GM21526 (cell line): Measurements from ENCODE around the gene SEMA6A.

ENCODE experiments used
- ATAC-seq: cut with Tn5 transposase; IDR thresholded peaks from one replicate; pipeline ENCODE4 v1.9.1; 2021; ENCODE audit warnings: moderate library complexity; ENCODE audit not compliant: unreplicated experiment, low FRiP score

The SEMA6A gene

GRCh38 chr5:116415182-116415581 lies 159.4 kb downstream of the SEMA6A start:
- ATAC-seq, result no peak

DNA sequence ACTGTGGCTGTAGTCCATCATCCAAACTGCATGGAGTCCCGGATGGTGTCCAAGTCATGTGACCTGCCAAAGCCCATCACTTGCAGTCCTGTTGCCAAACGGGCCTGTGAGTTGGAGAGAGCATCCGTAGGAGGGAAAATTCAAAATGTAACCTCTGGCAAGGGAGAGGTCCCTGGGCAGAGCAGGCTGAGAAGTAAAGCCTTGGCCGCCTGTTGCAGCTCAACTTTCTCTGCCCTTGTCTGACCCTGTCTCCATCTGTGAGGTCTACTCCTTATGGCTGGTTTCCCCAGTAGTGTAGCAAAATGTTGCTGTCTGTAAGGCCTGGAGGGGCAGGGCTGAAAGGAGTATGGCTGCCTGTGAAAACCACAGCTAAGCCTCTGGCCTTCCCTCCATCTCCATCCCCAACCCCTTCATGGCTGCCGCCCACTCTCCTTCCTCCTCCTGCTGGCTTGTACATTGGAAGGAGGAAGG lies 163.5 kb downstream of the SEMA6A start:
- no peak for ATAC-seq

- ATAC-seq, result no peak
Measured at GRCh38 chr5:116410336-116410890, 164.2 kb downstream of the SEMA6A start.

- no peak for ATAC-seq
Measured at GRCh38 chr5:116409591-116410296, 164.9 kb downstream of the SEMA6A start.

GRCh38 chr5:116406306-116407041 lies 168.1 kb downstream of the SEMA6A start:
- no peak for ATAC-seq

DNA sequence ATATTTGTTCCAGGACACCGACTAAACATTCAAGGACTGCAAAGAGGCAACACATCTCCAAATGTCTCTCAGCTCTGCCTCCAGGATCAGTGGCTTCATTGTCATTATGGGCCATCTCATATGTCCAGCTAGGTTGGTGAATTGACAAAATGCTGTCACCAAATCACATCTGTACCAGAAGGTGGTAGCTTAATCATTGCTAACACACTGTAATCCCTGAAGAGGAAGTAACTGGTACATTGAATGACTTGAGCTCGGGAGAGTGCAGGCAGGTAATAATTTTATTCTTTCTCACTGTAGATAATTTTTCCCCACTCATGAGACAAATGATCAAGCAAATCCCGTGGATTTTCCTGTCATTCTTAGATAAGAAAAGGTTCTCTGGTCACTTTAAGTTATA lies 169.8 kb downstream of the SEMA6A start:
- no peak for ATAC-seq

- no peak for ATAC-seq
Measured at GRCh38 chr5:116404016-116404415, 170.6 kb downstream of the SEMA6A start.

DNA sequence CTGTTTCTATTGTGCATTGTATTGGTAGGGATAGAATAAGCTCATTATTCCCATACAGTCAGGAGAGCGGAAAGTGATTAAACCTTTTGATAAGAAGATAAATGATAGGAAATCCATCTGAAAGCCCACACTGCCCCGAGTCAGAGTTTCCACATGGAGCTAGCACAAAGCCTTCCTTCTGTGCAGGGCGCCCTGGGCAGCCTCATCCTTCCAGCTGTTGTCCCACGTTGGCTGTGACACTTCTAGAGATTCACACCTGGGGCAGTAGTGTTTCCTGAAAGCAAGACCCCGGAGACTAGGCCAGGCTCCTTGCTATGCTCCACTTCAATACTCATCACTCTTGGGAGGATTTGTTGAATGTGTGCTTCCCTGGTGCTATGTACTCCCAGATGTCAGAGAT lies 172.4 kb downstream of the SEMA6A start:
- no peak for ATAC-seq

- ATAC-seq, result no peak
Measured at GRCh38 chr5:116401576-116401975, 173.0 kb downstream of the SEMA6A start.

GRCh38 chr5:116396476-116397099 lies 178.0 kb downstream of the SEMA6A start:
- no peak for ATAC-seq

DNA sequence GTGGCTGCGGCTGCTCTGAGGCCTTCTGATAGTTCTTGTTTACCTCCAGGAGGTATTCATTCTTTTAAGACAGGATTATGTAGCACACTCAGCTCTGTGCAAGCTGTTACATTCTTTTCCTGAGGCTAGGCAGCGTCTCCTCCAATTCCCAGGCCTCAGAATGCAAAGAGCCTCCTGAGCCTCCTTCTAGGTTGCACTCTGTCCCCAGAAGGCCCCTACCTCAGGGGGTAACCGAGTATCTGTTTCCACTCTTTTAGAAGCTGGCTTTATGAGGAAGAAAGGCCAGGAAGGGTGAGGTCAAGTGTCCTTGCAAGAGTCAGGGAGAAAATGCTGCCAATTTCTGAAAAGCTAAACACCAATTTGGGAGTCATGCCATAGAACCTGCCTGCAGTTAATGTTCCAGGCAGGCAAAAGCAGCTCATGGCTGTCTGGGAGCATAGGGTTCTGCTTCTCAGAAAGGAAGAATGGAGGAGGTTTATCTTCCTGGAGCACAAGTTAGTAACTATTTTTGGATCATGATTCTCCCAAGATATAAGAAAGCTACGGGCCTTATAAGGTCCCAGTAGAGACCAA lies 178.9 kb downstream of the SEMA6A start:
- no peak for ATAC-seq

GRCh38 chr5:116395226-116395625 lies 179.4 kb downstream of the SEMA6A start:
- no peak for ATAC-seq

DNA sequence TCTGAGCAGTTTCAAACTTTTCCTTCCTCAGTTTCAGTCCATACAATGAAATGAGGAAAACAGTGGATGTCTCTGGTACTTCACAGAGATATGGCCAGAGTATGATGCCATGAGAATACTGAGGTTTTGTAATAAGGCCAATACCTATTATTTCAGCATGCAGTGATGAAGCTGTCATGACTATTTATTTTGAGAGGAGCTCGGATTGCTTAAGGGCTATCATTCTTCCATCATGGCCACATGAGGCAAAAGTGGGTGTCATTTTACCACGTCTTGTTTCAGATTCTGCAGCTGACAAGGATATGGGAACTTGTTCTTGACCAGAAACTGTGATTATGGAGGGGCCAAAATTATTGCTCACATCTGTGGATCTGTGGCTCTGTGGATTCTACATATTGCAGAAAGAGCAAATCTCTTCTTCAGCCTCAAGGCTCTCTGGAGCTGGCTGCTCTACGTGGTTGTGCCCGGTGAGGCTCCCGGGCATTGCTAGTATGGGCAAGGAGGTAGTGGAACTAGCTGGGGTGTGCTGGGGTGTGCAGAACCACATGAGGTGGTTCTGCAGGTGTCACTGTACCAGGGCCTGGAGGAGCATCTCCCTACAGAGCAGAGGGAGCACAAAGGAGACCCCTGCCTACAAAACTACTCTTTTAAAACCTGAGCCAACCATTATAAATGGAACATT lies 180.3 kb downstream of the SEMA6A start:
- no peak for ATAC-seq
